Stomach (tissue), 9 donors: ENCODE data around the gene ANO1. TPM values are rescaled to one million over a fixed set of nuclear protein-coding genes. Genes with fewer than 3 reads are reported as not detected.

ENCODE experiments used
- DNase-seq, 2 donors: peaks; one replicate each; pipeline versions ENCODE4 v3.0.0 to v3.0.0-alpha.2; 2013 to 2019
- H3K27ac ChIP-seq, 5 donors: fragments of 200-600 bp in 4 of 5; sonication (generic) in 4 of 5; one replicate each; pipeline ENCODE4 v1.5.1; 2013 to 2019; ENCODE audit warnings: mild to moderate bottlenecking in 1 of 5, moderate library complexity in 1 of 5
- H3K27me3 ChIP-seq, 3 donors: fragments of 200-600 bp; sonication (generic); one replicate each; pipeline ENCODE4 v1.5.1; 2017 to 2019; ENCODE audit warnings: mixed run types in 1 of 3
- H3K36me3 ChIP-seq, 4 donors: fragments of 200-600 bp; sonication (generic); 1 replicate in 3 of 4; 2 replicates in 1 of 4; pipeline ENCODE4 v1.5.1; 2016 to 2019
- H3K4me1 ChIP-seq, 4 donors: fragments of 200-600 bp; sonication (generic); one replicate each; pipeline ENCODE4 v1.5.1; 2016 to 2019
- H3K4me3 ChIP-seq, 4 donors: fragments of 200-600 bp; sonication (generic) in 3 of 4; one replicate each; pipeline ENCODE4 v1.5.1; 2016 to 2019; ENCODE audit warnings: mild to moderate bottlenecking in 1 of 4
- H3K9me3 ChIP-seq, 4 donors: fragments of 200-600 bp; sonication (generic); one replicate each; pipeline ENCODE4 v1.5.1; 2016 to 2019
- CTCF ChIP-seq, 7 experiments: fragments of 450-650 bp in 4 of 7; fragments of 200-600 bp in 3 of 7; sonication (generic) in 3 of 7; IDR thresholded peaks; one replicate each; pipeline ENCODE4 v1.5.1; 2016 to 2019; ENCODE audit warnings: antibody characterized with exemption in 7 of 7, control low read depth in 2 of 7, mild to moderate bottlenecking in 1 of 7
- EP300 ChIP-seq: sonication (generic); formaldehyde crosslinking; IDR thresholded peaks from one replicate; pipeline ENCODE4 v1.6.1; 2017; ENCODE audit warnings: antibody characterized with exemption
- POLR2A ChIP-seq, 4 donors: fragments of 450-650 bp; IDR thresholded peaks; one replicate each; pipeline ENCODE4 v1.6.1; 2016; ENCODE audit warnings: antibody characterized with exemption in 4 of 4, control low read depth in 2 of 4, mild to moderate bottlenecking in 1 of 4, moderate library complexity in 1 of 4
- POLR2AphosphoS5 ChIP-seq, 3 donors: sonication (generic); formaldehyde crosslinking; IDR thresholded peaks; one replicate each; pipeline ENCODE4 v1.6.1; 2016; ENCODE audit warnings: antibody characterized with exemption in 3 of 3
- WGBS, 5 donors: extraction: QIAGEN DNeasy Blood & Tissue Kit in 3 of 5; methylation state at CpG; one replicate each; pipeline versions ENCODE4 v1.1.5 to v1.1.7; 2013 to 2018; 5-methylcytosine and 5-hydroxymethylcytosine counted together
- intact Hi-C: fragments of 100-400 bp; cut with DNase I; formaldehyde crosslinking; loops from one replicate; pipeline ENCODE4 v1.15.1; 2023; ENCODE audit warnings: low total_unique reads
- polyA plus RNA-seq, 3 donors: library from polyadenylated mRNA; stranded (reverse); fragments of 200-250 nt; gene quantifications; one replicate each; pipeline ENCODE4 v1.2.3, GENCODE V29; 2013
- total RNA-seq, 5 donors: library from RNA; depleted of rRNA; stranded (reverse); fragments of >200 nt; gene quantifications; one replicate each; pipeline versions ENCODE4 v1.1.0 to v1.2.3, GENCODE V29; 2014 to 2016
- donor health status: healthy with polysubstance abuse.
- donor health status: Bipolar disorder and iron deficiency.
- donor health status: healthy.

The ANO1 gene
- total and polyA plus RNA-seq, 8 donors, result 1.8 to 69.6 (median 12.9) TPM

GRCh38 chr11:70186420-70186819, 108.3 kb downstream of the ANO1 start:
- WGBS, 5 donors, result 86 to 100% (median 93%) methylated on average over 1 to 6 of the region's 6 CpGs
- DNase-seq, result no peak
- Histone ChIP-seq H3K36me3 (peaks cover 0 to 18% (median 0%) of the 10 kb centered on the region in 4 donors), H3K27me3 (peaks cover 0 to 31% (median 0%) of the 10 kb centered on the region in 3 donors), H3K9me3 (no peaks in the 10 kb centered on the region), H3K4me3 (no peak overlapping the region), H3K27ac (no peak overlapping the region), H3K4me1 (peaks cover 0 to 8% (median under 1%) of the 10 kb centered on the region in 4 donors)
- TF ChIP-seq CTCF (IDR thresholded peaks at IDR 0.05) (no peak), POLR2AphosphoS5 (IDR thresholded peaks at IDR 0.05) (no peak), POLR2A (IDR thresholded peaks at IDR 0.05) (no peak), EP300 (no peak)
- intact Hi-C loops, result no loop called here

GRCh38 chr11:70186936-70187335, 108.8 kb downstream of the ANO1 start:
- H3K27ac ChIP-seq, result no peak overlapping the region
- peaks cover 0 to 36% (median 0%) of the 10 kb centered on the region in 3 donors for H3K27me3 ChIP-seq
- H3K4me1 ChIP-seq, result peaks cover 0 to 13% (median 3%) of the 10 kb centered on the region in 4 donors
- DNase-seq, result no peak
- intact Hi-C loops, result no loop called here
- H3K4me3 ChIP-seq, result no peak overlapping the region
- H3K36me3 ChIP-seq, result peaks cover 0 to 15% (median 0%) of the 10 kb centered on the region in 4 donors
- 85 to 94% (median 93%) methylated on average over 9 to 10 of the region's 10 CpGs for WGBS, 5 donors
- H3K9me3 ChIP-seq, result no peaks in the 10 kb centered on the region
- no peak for TF ChIP-seq CTCF (IDR thresholded peaks at IDR 0.05)
- no peak for TF ChIP-seq POLR2AphosphoS5 (IDR thresholded peaks at IDR 0.05)
- no peak for TF ChIP-seq EP300
- TF ChIP-seq POLR2A (IDR thresholded peaks at IDR 0.05), result no peak

GRCh38 chr11:70187771-70188170, 109.7 kb downstream of the ANO1 start:
- H3K36me3 ChIP-seq, result peaks cover 0 to 10% (median 0%) of the 10 kb centered on the region in 4 donors
- no peak overlapping the region for H3K4me3 ChIP-seq
- no peaks in the 10 kb centered on the region for H3K9me3 ChIP-seq
- WGBS, 5 donors, result 87 to 97% (median 89%) methylated on average over 10 to 15 of the region's 15 CpGs
- TF ChIP-seq POLR2A (IDR thresholded peaks at IDR 0.05) (no peak), POLR2AphosphoS5 (IDR thresholded peaks at IDR 0.05) (no peak), CTCF (IDR thresholded peaks at IDR 0.05) (no peak)
- H3K27me3 ChIP-seq, result peaks cover 0 to 38% (median 0%) of the 10 kb centered on the region in 3 donors
- peaks cover 0 to 13% (median 3%) of the 10 kb centered on the region in 4 donors for H3K4me1 ChIP-seq
- no peak overlapping the region for H3K27ac ChIP-seq
- intact Hi-C loops, result no loop called here
- DNase-seq, result no peak

GRCh38 chr11:70189622-70190021, 111.5 kb downstream of the ANO1 start:
- intact Hi-C loops, result loop anchor here (5.0 kb wide), 1 partner anchor 502 kb away; no protein-coding TSS in a partner anchor
- Histone ChIP-seq H3K27ac (no peak overlapping the region), H3K9me3 (no peaks in the 10 kb centered on the region), H3K36me3 (peaks cover 0 to 10% (median 0%) of the 10 kb centered on the region in 4 donors), H3K27me3 (peaks cover 0 to 39% (median 0%) of the 10 kb centered on the region in 3 donors), H3K4me1 (peaks cover 0 to 6% (median 3%) of the 10 kb centered on the region in 4 donors), H3K4me3 (no peak overlapping the region)
- no peak for DNase-seq
- TF ChIP-seq EP300, result no peak
- TF ChIP-seq POLR2AphosphoS5 (IDR thresholded peaks at IDR 0.05), result no peak
- TF ChIP-seq CTCF (IDR thresholded peaks at IDR 0.05), result no peak
- no peak for TF ChIP-seq POLR2A (IDR thresholded peaks at IDR 0.05)
- 88 to 92% (median 91%) methylated on average over 11 of the region's 11 CpGs for WGBS, 5 donors
